Smooth muscle cell (in vitro differentiated cells): ENCODE data around the gene CYFIP1. TPM values are rescaled to one million over a fixed set of nuclear protein-coding genes. Genes with fewer than 3 reads are reported as not detected.

Experiments
- DNase-seq: peaks from one replicate; lab custom pipeline; 2025; ENCODE audit not compliant: unreplicated experiment; lab: John Stamatoyannopoulos, UW
- H2AFZ ChIP-seq: fragments of 200-600 bp; sonication (generic); 2 replicates; pipeline ENCODE4 v1.6.0; 2016; ENCODE audit warnings: antibody characterized with exemption, low read depth, mild to moderate bottlenecking
- H3F3A ChIP-seq: fragments of 200-600 bp; sonication (generic); 2 replicates; pipeline ENCODE4 v1.6.0; 2017; ENCODE audit warnings: antibody characterized with exemption, low read depth
- H3K27ac ChIP-seq: fragments of 200-600 bp; sonication (generic); 2 replicates; pipeline ENCODE4 v1.5.1; 2016; ENCODE audit warnings: low read depth, mild to moderate bottlenecking
- H3K27me3 ChIP-seq: fragments of 200-600 bp; sonication (generic); 2 replicates; pipeline ENCODE4 v1.6.1; 2016; ENCODE audit warnings: low read depth, mild to moderate bottlenecking
- H3K36me3 ChIP-seq: fragments of 200-600 bp; sonication (generic); 2 replicates; pipeline ENCODE4 v1.5.1; 2016; ENCODE audit warnings: low read depth
- H3K4me1 ChIP-seq: fragments of 200-600 bp; sonication (generic); 2 replicates; pipeline ENCODE4 v1.5.1; 2016; ENCODE audit warnings: low read depth
- H3K4me2 ChIP-seq: fragments of 200-600 bp; sonication (generic); 2 replicates; pipeline ENCODE4 v1.6.0; 2016; ENCODE audit warnings: mild to moderate bottlenecking
- H3K4me3 ChIP-seq: fragments of 200-600 bp; sonication (generic); 2 replicates; pipeline ENCODE4 v1.5.1; 2016; ENCODE audit warnings: mild to moderate bottlenecking
- H3K79me2 ChIP-seq: fragments of 200-600 bp; sonication (generic); 2 replicates; pipeline ENCODE4 v1.6.0; 2016; ENCODE audit warnings: low read depth, mild to moderate bottlenecking
- H3K9ac ChIP-seq: fragments of 200-600 bp; sonication (generic); 2 replicates; pipeline ENCODE4 v1.6.0; 2016; ENCODE audit warnings: low read depth
- H3K9me3 ChIP-seq: fragments of 200-600 bp; sonication (generic); replicated peaks from 2 replicates; pipeline ENCODE4 v1.5.1; 2016; ENCODE audit warnings: low read depth
- H4K20me1 ChIP-seq: fragments of 200-600 bp; sonication (generic); 2 replicates; pipeline ENCODE4 v1.6.0; 2016; ENCODE audit warnings: low read depth
- CTCF ChIP-seq: fragments of 200-600 bp; sonication (generic); IDR thresholded peaks from 2 replicates; pipeline ENCODE4 v1.5.1; 2017; ENCODE audit warnings: borderline replicate concordance, mild to moderate bottlenecking, antibody characterized with exemption; ENCODE audit not compliant: insufficient read depth, poor library complexity, severe bottlenecking
- WGBS: methylation state at CpG from one replicate; pipeline ENCODE4 v1.1.7; 2016; ENCODE audit warnings: low lambda C conversion rate; 5-methylcytosine and 5-hydroxymethylcytosine counted together
- polyA plus RNA-seq: library from polyadenylated mRNA; unstranded; fragments of >200 nt; fragmentation: Nextera tagmentation; extraction: Ambion mirVana; gene quantifications from 2 replicates; pipeline ENCODE4 v1.2.1, GENCODE V29; 2016
- total RNA-seq: library from RNA; depleted of rRNA; stranded (reverse); fragments of >200 nt; gene quantifications from 2 replicates; pipeline ENCODE4 v1.2.3, GENCODE V29; 2014

Gene CYFIP1
- total and polyA plus RNA-seq, 2 experiments from 2014 or later, result 65.2 to 67.6 TPM

- Histone ChIP-seq H3K79me2 (peaks cover 9% of the 10 kb centered on the region), H3F3A (no peaks in the 10 kb centered on the region), H3K9me3 (no peaks in the 10 kb centered on the region), H3K4me3 (no peak overlapping the region), H3K9ac (no peak overlapping the region), H4K20me1 (peaks cover 43% of the 10 kb centered on the region), H3K36me3 (no peaks in the 10 kb centered on the region), H3K27me3 (no peaks in the 10 kb centered on the region), H3K4me1 (no peaks in the 10 kb centered on the region), H2AFZ (no peak overlapping the region), H3K27ac (no peak overlapping the region), H3K4me2 (no peak overlapping the region)
- TF ChIP-seq CTCF, result no peak
- 94% methylated on average over 24 of the region's 24 CpGs for WGBS
- no peak for DNase-seq
Observed at GRCh38 chr15:22942306-22942855, 37.8 kb downstream of the CYFIP1 start.

- Histone ChIP-seq H3K4me2 (no peak overlapping the region), H4K20me1 (peaks cover 31% of the 10 kb centered on the region), H3K27ac (no peak overlapping the region), H3K79me2 (no peaks in the 10 kb centered on the region), H2AFZ (no peak overlapping the region), H3K27me3 (no peaks in the 10 kb centered on the region), H3K36me3 (no peaks in the 10 kb centered on the region), H3K9me3 (no peaks in the 10 kb centered on the region), H3F3A (no peaks in the 10 kb centered on the region), H3K9ac (no peak overlapping the region), H3K4me1 (no peaks in the 10 kb centered on the region), H3K4me3 (no peak overlapping the region)
- WGBS, result 99% methylated on average over 4 of the region's 4 CpGs
- DNase-seq, result no peak
- TF ChIP-seq CTCF, result no peak
Observed at GRCh38 chr15:22941179-22941578, 39.0 kb downstream of the CYFIP1 start.

GRCh38 chr15:22939652-22940061 lies 40.5 kb downstream of the CYFIP1 start:
- Histone ChIP-seq H3K79me2 (no peaks in the 10 kb centered on the region), H3F3A (no peaks in the 10 kb centered on the region), H3K36me3 (no peaks in the 10 kb centered on the region), H2AFZ (no peak overlapping the region), H3K4me1 (no peaks in the 10 kb centered on the region), H3K9ac (no peak overlapping the region), H3K9me3 (no peaks in the 10 kb centered on the region), H3K4me3 (no peak overlapping the region), H3K27ac (no peak overlapping the region), H3K27me3 (no peaks in the 10 kb centered on the region), H4K20me1 (peaks cover 32% of the 10 kb centered on the region), H3K4me2 (no peak overlapping the region)
- TF ChIP-seq CTCF, result no peak
- no peak for DNase-seq
- over 99% methylated on average over 9 of the region's 10 CpGs for WGBS

GRCh38 chr15:22939051-22939450 lies 41.1 kb downstream of the CYFIP1 start:
- Histone ChIP-seq H3K9me3 (no peaks in the 10 kb centered on the region), H3F3A (no peaks in the 10 kb centered on the region), H3K4me3 (no peak overlapping the region), H3K27ac (no peak overlapping the region), H2AFZ (no peak overlapping the region), H3K9ac (no peak overlapping the region), H3K79me2 (no peaks in the 10 kb centered on the region), H3K4me2 (no peak overlapping the region), H3K4me1 (no peaks in the 10 kb centered on the region), H3K27me3 (no peaks in the 10 kb centered on the region), H4K20me1 (peaks cover 35% of the 10 kb centered on the region), H3K36me3 (no peaks in the 10 kb centered on the region)
- WGBS, result over 99% methylated on average over 13 of the region's 13 CpGs
- TF ChIP-seq CTCF, result no peak
- DNase-seq, result no peak
